Smooth muscle cell (in vitro differentiated cells): ENCODE results near the gene IQSEC1. TPM values are rescaled to one million over a fixed set of nuclear protein-coding genes. Genes with fewer than 3 reads are reported as not detected.

Experiments
- DNase-seq: peaks from one replicate; lab custom pipeline; 2025; ENCODE audit not compliant: unreplicated experiment; lab: John Stamatoyannopoulos, UW
- H2AFZ ChIP-seq: fragments of 200-600 bp; sonication (generic); 2 replicates; pipeline ENCODE4 v1.6.0; 2016; ENCODE audit warnings: antibody characterized with exemption, low read depth, mild to moderate bottlenecking
- H3F3A ChIP-seq: fragments of 200-600 bp; sonication (generic); 2 replicates; pipeline ENCODE4 v1.6.0; 2017; ENCODE audit warnings: antibody characterized with exemption, low read depth
- H3K27ac ChIP-seq: fragments of 200-600 bp; sonication (generic); 2 replicates; pipeline ENCODE4 v1.5.1; 2016; ENCODE audit warnings: low read depth, mild to moderate bottlenecking
- H3K27me3 ChIP-seq: fragments of 200-600 bp; sonication (generic); 2 replicates; pipeline ENCODE4 v1.6.1; 2016; ENCODE audit warnings: low read depth, mild to moderate bottlenecking
- H3K36me3 ChIP-seq: fragments of 200-600 bp; sonication (generic); 2 replicates; pipeline ENCODE4 v1.5.1; 2016; ENCODE audit warnings: low read depth
- H3K4me1 ChIP-seq: fragments of 200-600 bp; sonication (generic); 2 replicates; pipeline ENCODE4 v1.5.1; 2016; ENCODE audit warnings: low read depth
- H3K4me2 ChIP-seq: fragments of 200-600 bp; sonication (generic); 2 replicates; pipeline ENCODE4 v1.6.0; 2016; ENCODE audit warnings: mild to moderate bottlenecking
- H3K4me3 ChIP-seq: fragments of 200-600 bp; sonication (generic); 2 replicates; pipeline ENCODE4 v1.5.1; 2016; ENCODE audit warnings: mild to moderate bottlenecking
- H3K79me2 ChIP-seq: fragments of 200-600 bp; sonication (generic); 2 replicates; pipeline ENCODE4 v1.6.0; 2016; ENCODE audit warnings: low read depth, mild to moderate bottlenecking
- H3K9ac ChIP-seq: fragments of 200-600 bp; sonication (generic); 2 replicates; pipeline ENCODE4 v1.6.0; 2016; ENCODE audit warnings: low read depth
- H3K9me3 ChIP-seq: fragments of 200-600 bp; sonication (generic); replicated peaks from 2 replicates; pipeline ENCODE4 v1.5.1; 2016; ENCODE audit warnings: low read depth
- H4K20me1 ChIP-seq: fragments of 200-600 bp; sonication (generic); 2 replicates; pipeline ENCODE4 v1.6.0; 2016; ENCODE audit warnings: low read depth
- WGBS: methylation state at CpG from one replicate; pipeline ENCODE4 v1.1.7; 2016; ENCODE audit warnings: low lambda C conversion rate; 5-methylcytosine and 5-hydroxymethylcytosine counted together
- polyA plus RNA-seq: library from polyadenylated mRNA; unstranded; fragments of >200 nt; fragmentation: Nextera tagmentation; extraction: Ambion mirVana; gene quantifications from 2 replicates; pipeline ENCODE4 v1.2.1, GENCODE V29; 2016
- total RNA-seq: library from RNA; depleted of rRNA; stranded (reverse); fragments of >200 nt; gene quantifications from 2 replicates; pipeline ENCODE4 v1.2.3, GENCODE V29; 2014
- TF ChIP-seq, protein P1 (sequence below): fragments of 200-600 bp; sonication (generic); IDR thresholded peaks from 2 replicates; pipeline ENCODE4 v1.5.1; 2017; ENCODE audit warnings: borderline replicate concordance, mild to moderate bottlenecking, antibody characterized with exemption; ENCODE audit not compliant: insufficient read depth, poor library complexity, severe bottlenecking

Gene IQSEC1
- total and polyA plus RNA-seq, 2 experiments from 2014 or later = 18.9 to 19.8 TPM

DNA sequence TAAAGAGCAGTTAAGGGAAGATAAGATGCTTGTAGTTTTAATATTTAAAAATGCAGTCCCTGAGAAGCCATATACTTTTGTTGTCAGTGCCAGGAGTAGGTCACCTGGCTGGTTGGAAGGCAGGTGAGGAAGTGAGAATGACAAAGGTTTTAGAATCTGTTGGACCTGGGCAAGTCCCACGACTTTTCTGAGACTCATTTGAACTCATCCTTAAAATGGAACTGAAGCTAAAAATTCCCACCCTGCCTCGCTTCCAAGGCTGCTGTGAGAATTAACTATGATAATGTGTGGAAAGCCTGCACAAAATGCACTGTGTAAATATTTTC is 77.1 kb downstream of the IQSEC1 start:
- Histone ChIP-seq H3K79me2 (no peaks in the 10 kb centered on the region), H4K20me1 (peaks cover 9% of the 10 kb centered on the region), H3F3A (peaks cover 14% of the 10 kb centered on the region), H3K9me3 (no peaks in the 10 kb centered on the region), H3K9ac (no peak overlapping the region), H2AFZ (no peak overlapping the region), H3K4me1 (peaks cover 15% of the 10 kb centered on the region), H3K4me2 (no peak overlapping the region), H3K27ac (no peak overlapping the region), H3K27me3 (no peaks in the 10 kb centered on the region), H3K36me3 (no peaks in the 10 kb centered on the region), H3K4me3 (no peak overlapping the region)
- 58% methylated on average over 2 of the region's 2 CpGs for WGBS
- DNase-seq = no peak
- TF ChIP-seq, protein P1, sequence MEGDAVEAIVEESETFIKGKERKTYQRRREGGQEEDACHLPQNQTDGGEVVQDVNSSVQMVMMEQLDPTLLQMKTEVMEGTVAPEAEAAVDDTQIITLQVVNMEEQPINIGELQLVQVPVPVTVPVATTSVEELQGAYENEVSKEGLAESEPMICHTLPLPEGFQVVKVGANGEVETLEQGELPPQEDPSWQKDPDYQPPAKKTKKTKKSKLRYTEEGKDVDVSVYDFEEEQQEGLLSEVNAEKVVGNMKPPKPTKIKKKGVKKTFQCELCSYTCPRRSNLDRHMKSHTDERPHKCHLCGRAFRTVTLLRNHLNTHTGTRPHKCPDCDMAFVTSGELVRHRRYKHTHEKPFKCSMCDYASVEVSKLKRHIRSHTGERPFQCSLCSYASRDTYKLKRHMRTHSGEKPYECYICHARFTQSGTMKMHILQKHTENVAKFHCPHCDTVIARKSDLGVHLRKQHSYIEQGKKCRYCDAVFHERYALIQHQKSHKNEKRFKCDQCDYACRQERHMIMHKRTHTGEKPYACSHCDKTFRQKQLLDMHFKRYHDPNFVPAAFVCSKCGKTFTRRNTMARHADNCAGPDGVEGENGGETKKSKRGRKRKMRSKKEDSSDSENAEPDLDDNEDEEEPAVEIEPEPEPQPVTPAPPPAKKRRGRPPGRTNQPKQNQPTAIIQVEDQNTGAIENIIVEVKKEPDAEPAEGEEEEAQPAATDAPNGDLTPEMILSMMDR = no peak

DNA sequence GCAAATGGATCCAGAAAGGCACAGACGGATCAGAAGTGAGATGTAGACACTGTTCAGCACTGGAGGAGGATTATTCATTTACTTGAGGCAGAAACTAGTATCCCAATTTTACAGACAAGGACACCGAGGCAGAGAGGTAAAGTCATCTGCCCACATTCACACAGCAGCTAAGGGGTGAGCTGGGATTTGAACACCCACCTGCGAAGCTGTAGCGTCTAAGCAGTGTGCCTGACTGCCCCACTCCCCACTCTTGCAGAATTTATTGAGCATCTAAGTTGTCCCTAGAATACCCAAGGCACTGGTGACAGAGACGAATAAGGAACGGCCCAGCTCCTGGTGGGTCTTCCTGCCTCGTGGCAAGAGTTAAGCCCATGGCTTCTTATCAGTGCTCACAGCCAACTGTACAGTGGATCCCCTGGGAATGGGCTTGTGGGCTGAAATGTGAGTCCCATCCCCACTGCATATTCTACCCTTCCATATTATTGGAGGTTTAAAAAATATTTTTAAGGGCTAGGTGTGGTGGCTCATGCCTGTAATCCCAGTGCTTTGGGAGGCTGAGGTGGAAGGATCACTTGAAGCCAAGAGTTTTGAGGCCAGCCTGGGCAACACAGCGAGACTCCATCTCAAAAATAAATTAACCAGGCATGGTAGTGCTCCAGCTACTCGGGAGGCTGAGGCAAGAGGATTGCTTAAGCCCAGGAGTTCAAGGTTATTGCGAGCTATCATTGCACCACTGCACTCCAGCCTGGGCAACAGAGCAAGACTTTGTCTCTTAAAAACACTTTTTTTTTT is 77.6 kb downstream of the IQSEC1 start:
- Histone ChIP-seq H2AFZ (no peak overlapping the region), H3K9ac (peak overlapping the region; percentile 23), H3K27ac (peak overlapping the region; percentile 75)

DNA sequence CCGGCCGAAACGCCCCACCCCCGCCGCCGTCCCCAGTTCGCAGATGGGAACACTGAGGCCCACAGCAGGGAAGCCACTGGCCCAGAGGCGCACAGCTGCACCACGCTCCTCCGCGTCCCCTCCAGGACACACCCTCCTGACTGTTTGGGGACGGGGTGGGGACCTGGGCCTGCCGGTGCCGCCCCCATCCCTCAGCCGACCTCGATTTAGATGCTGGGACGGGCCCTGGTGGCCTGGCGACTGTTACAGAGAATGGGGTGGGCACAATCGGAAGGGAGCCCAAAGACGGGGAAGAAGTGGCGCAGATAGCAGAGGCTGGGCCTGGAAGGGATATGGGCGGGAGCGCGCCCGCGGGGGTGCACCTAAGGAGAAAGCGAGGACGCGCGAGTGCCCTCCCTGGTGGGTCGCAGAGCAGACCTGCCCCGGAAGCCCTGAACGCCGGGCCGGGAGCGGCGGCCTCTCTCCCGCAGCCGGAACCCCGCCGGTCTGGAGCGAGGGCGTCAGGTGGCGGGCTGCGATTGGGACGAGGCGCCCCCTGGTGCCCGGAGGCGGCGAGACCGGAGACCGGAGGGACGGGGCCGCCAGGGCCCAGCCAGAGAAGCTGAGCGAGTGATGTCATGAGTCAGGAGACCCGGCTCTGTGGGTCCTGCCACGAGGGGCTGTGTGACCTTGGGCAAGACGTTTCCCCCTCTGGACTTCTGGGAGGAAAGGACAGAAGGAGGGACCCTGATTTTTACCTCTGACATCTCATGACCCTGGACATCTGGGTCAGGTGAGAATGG is 78.4 kb downstream of the IQSEC1 start:
- Histone ChIP-seq H3K36me3 (no peaks in the 10 kb centered on the region), H4K20me1 (peaks cover 18% of the 10 kb centered on the region), H3F3A (peaks cover 23% of the 10 kb centered on the region), H3K79me2 (no peaks in the 10 kb centered on the region), H3K27me3 (no peaks in the 10 kb centered on the region), H3K4me3 (peak overlapping the region; percentile 59), H3K4me1 (peaks cover 17% of the 10 kb centered on the region), H3K9ac (peak overlapping the region; percentile 40), H2AFZ (peak overlapping the region; percentile 18), H3K4me2 (peak overlapping the region; percentile 83), H3K27ac (peak overlapping the region; percentile 75), H3K9me3 (no peaks in the 10 kb centered on the region)
- DNase-seq = peak; percentile 75
- TF ChIP-seq, protein P1 = peak; percentile 94
- WGBS = 2% methylated on average over 51 of the region's 58 CpGs

More for the DNA sequence above, 77.6 kb downstream of the IQSEC1 start:
- H3K4me2 ChIP-seq = peak overlapping the region; percentile 83
- H3K27me3 ChIP-seq = no peaks in the 10 kb centered on the region
- H3K79me2 ChIP-seq = no peaks in the 10 kb centered on the region
- TF ChIP-seq, protein P1 = no peak
- H4K20me1 ChIP-seq = peaks cover 10% of the 10 kb centered on the region
- H3K4me3 ChIP-seq = no peak overlapping the region
- WGBS = 73% methylated on average over 10 of the region's 10 CpGs
- no peaks in the 10 kb centered on the region for H3K9me3 ChIP-seq
- no peaks in the 10 kb centered on the region for H3K36me3 ChIP-seq
- no peak for DNase-seq
- H3F3A ChIP-seq = peaks cover 16% of the 10 kb centered on the region
- H3K4me1 ChIP-seq = peaks cover 17% of the 10 kb centered on the region
